Measurements from ENCODE around the gene C1S.

DNA sequence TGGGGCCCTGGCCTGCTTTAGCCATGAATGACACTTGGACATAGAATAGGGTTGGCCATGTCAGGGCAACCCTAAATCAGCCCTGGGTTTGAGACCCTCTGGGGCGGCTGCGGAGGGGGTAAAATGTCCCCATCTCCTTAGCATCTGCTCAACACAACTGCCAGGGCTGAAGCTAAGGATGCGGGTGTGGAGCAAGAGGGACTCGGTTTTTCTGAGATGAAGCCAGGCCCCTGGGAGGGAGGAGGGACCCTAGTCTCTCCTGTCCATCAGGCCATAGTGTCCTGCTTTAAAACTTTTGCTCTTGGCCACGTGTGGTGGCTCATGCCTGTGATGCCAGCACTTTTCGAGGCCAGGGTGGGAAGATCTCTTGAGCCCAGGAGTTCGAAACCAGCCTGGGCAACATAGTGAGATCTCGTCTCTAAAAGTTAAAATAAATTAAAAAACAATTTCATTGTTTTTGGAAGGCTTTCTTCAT lies 32.5 kb downstream of the C1S start:
- no peak for TF ChIP-seq NFIC (IDR thresholded peaks at IDR 0.05)
- no peak for TF ChIP-seq EP300 (IDR thresholded peaks at IDR 0.05; ENCODE audit: borderline replicate concordance)
- TF ChIP-seq FOXM1 (IDR thresholded peaks at IDR 0.05; ENCODE audit: borderline replicate concordance, low read depth), result no peak
